GDM1 (cell line): ENCODE data around the gene ARL17B.
"Not testable (repeated sequence)": the region's sequence is repeated elsewhere in the genome, so short reads cannot be mapped to it uniquely, and the experiment has no call there.

Experiments
- DNase-seq: peaks from one replicate; lab custom pipeline; 2025; lab: John Stamatoyannopoulos, UW

ARL17B gene

GRCh38 chr17:46287587-46287986 lies 74.0 kb downstream of the ARL17B start:
- DNase-seq = not testable (repeated sequence)

- DNase-seq = peak; percentile 24
Observed at GRCh38 chr17:46286764-46287221, 74.8 kb downstream of the ARL17B start.

GRCh38 chr17:46285500-46285899 lies 76.1 kb downstream of the ARL17B start:
- DNase-seq = not testable (repeated sequence)

GRCh38 chr17:46284467-46284866 lies 77.1 kb downstream of the ARL17B start:
- DNase-seq = not testable (repeated sequence)

- DNase-seq = not testable (repeated sequence)
Observed at GRCh38 chr17:46282635-46283034, 78.9 kb downstream of the ARL17B start.

GRCh38 chr17:46281336-46281735 lies 80.2 kb downstream of the ARL17B start:
- DNase-seq = not testable (repeated sequence)

GRCh38 chr17:46276728-46277479 lies 84.7 kb downstream of the ARL17B start:
- not testable (repeated sequence) for DNase-seq

- DNase-seq = no peak
Observed at GRCh38 chr17:46274238-46274637, 87.3 kb downstream of the ARL17B start.

GRCh38 chr17:46273541-46274236 lies 87.9 kb downstream of the ARL17B start:
- no peak for DNase-seq

- DNase-seq = no peak
Observed at GRCh38 chr17:46270032-46270431, 91.5 kb downstream of the ARL17B start.

- peak; percentile 86 for DNase-seq
Observed at GRCh38 chr17:46266656-46267544, 94.7 kb downstream of the ARL17B start.

GRCh38 chr17:46266063-46266655 lies 95.4 kb downstream of the ARL17B start:
- not testable (repeated sequence) for DNase-seq

GRCh38 chr17:46264456-46265198 lies 96.9 kb downstream of the ARL17B start:
- no peak for DNase-seq

- no peak for DNase-seq
Observed at GRCh38 chr17:46262271-46262670, 99.3 kb downstream of the ARL17B start.

- DNase-seq = not testable (repeated sequence)
Observed at GRCh38 chr17:46259845-46260661, 101.5 kb downstream of the ARL17B start.

GRCh38 chr17:46256369-46256768 lies 105.2 kb downstream of the ARL17B start:
- DNase-seq = not testable (repeated sequence)

GRCh38 chr17:46254215-46254614 lies 107.4 kb downstream of the ARL17B start:
- DNase-seq = not testable (repeated sequence)

- peak; percentile 11 for DNase-seq
Observed at GRCh38 chr17:46253722-46254121, 107.8 kb downstream of the ARL17B start.

GRCh38 chr17:46252804-46253203 lies 108.8 kb downstream of the ARL17B start:
- not testable (repeated sequence) for DNase-seq

GRCh38 chr17:46249153-46249552 lies 112.4 kb downstream of the ARL17B start:
- DNase-seq = not testable (repeated sequence)
